Caki2 (cell line): ENCODE measurements around the gene PDSS2. TPM values are rescaled to one million over a fixed set of nuclear protein-coding genes. Genes with fewer than 3 reads are reported as not detected.
"Not testable (repeated sequence)": the region's sequence is repeated elsewhere in the genome, so short reads cannot be mapped to it uniquely, and the experiment has no call there.

Source experiments
- DNase-seq: peaks from one replicate; pipeline ENCODE4 v3.0.0-alpha.2; 2015; ENCODE audit warnings: low read depth
- in situ Hi-C: cut with HindIII; loops from 2 replicates; pipeline ENCODE4 v1.10.0; 2016; ENCODE audit warnings: low sequenced_read_pairs, low pct_unique_long_range_greater_than_20kb, mixed read lengths
- total RNA-seq: library from RNA; depleted of rRNA; stranded (reverse); fragments of >200 nt; shearing (Covaris generic); gene quantifications from 2 replicates; pipeline ENCODE4 v1.2.3, GENCODE V29; 2014; ENCODE audit warnings: low replicate concordance

PDSS2 gene
- total RNA-seq, 1 experiment from 2014 or later, result 21.1 TPM

DNA sequence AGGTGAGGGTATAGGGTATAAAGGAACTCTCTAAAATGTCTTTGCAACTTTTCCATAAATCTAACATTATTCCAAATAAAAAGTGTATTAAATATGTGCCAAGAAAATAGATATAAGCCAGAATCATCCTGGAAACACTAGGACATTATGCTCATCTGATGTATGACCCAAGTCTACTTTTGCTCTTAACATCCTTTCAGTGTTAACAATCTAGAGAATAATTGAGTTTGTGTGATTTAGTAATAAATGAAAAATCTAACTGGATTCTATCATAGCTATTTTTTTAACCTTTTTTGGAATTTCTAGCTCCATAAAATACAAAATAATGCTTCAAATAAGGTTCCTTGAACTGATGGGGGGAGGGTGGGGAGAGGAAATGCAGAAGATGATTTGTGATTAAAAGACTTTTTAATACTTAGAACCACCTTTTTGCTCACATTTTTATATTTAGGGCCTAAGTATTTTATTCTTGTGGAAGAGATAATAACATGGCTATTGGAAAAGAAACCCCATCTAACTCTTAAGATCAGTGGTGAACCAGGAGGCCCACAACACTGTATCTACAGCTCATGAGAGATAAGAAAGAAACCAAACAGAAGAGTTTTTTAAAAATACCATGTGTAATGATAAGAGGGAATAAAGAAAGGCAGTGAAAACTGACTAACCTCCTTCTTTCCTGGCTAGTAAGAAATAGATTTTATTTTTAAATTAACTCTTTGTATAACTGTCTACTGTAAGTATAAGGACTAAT lies 68.5 kb downstream of the PDSS2 start:
- no peak for DNase-seq
- in situ Hi-C loops, result no loop called here

DNA sequence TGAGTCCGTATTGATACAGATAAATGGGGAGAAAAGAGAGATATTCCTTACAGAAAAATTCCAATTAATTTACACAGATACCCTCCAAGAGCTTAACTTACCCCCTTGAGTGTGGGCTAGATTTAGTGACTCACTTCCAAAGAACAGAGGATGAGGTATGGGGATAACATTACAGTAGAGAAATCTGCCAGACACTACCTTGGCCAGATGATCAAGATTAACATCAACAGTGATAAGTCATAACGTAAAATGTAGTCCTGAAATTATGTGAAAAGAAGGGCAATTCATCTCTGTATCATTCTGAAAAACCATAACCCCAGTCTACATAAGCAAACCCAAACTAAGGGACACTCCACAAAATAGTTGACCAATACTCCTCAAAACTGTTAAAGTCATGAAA lies 69.3 kb downstream of the PDSS2 start:
- DNase-seq, result no peak
- in situ Hi-C loops, result no loop called here

DNA sequence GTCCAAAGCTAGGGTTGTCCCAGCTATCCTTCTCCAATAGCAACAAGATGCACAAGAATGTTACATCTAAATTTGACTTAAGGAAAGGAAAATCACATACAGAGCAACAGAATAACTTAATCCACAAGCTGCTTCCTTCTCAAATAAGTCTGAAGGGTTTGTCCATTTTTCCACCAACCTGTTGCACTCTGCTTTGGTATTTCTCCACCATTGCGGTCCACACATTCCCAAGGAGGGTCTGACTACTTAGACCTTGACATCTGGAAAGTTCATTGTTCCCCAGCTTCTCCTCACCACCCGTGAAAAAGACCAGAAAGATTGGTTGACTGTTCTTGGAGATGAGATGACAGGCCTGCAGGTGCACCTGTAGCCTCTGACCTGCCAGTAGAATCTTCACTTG lies 72.5 kb downstream of the PDSS2 start:
- in situ Hi-C loops, result no loop called here
- DNase-seq, result no peak

DNA sequence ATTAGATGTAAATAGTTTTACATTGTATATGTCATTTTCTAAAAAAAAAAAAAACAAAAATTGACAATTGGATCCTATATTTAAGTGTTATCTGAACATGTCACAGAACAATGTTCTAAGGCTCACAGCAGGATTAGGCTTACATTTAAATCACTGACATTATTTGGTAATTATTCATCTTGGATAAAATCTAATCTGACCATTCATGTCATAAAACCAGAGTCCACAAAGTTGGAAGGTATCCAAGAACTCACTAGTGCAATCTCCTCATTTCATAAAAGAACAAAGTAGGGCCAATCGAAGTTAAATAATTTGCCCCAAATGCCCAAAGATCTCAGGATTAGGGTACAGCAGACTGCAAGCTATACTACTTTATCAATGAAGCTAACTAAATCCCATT lies 73.0 kb downstream of the PDSS2 start:
- DNase-seq, result no peak
- in situ Hi-C loops, result no loop called here

DNA sequence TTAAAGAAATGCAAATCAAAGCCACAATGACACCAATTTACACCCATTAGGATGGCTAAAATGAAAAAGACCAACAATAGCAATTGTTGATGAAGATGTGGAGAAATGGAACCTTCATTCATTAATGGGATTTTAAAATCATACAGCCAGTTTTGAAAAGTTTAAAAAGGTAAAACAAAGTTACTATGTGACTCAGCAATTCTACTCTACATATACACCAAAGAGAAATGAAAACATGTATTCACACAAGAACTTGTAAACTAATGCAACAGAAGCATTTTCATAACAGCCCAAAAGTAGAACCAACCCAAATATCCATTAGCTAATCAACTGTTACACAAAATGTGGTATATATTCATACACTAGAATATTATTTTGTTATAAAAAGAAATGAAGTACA lies 75.7 kb downstream of the PDSS2 start:
- DNase-seq, result no peak
- in situ Hi-C loops, result no loop called here

DNA sequence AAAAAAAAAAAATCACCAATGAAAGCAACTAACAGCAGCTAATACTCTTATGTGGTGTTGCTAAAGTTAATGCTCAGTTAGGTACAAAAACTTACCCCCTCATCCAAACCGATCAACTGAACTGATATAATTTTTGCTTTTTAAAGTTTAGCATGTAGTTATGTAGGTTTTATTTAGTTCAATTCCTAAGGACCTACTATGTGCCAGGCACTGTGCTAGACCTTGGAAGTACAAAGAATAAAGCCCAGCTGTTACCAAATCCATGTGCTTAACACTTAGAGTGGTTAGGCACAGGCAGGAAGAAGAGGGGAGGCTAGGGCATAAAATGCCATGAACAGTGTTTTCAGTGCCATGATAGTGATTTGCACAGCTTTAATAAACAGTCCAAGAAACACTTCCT lies 85.1 kb downstream of the PDSS2 start:
- in situ Hi-C loops, result no loop called here
- DNase-seq, result no peak

DNA sequence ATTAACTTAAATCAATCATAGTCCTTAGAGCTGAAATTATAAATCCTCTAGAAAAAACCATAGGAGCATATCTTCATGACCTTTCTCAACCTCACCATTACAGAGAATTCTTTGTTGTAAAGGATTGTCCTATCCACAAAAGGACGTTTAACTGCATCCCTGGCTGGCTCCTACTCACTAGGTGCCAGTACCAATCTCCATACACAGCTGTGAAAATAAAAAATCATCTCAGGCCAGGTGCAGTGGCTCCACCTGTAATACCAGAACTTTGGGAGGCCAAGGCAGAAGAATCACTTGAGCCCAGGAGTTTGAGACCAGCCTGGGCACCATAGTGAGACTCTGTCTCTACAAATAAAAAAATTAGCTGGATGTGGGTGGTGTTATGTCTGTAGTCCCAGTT lies 89.9 kb downstream of the PDSS2 start:
- no peak for DNase-seq
- in situ Hi-C loops, result no loop called here

DNA sequence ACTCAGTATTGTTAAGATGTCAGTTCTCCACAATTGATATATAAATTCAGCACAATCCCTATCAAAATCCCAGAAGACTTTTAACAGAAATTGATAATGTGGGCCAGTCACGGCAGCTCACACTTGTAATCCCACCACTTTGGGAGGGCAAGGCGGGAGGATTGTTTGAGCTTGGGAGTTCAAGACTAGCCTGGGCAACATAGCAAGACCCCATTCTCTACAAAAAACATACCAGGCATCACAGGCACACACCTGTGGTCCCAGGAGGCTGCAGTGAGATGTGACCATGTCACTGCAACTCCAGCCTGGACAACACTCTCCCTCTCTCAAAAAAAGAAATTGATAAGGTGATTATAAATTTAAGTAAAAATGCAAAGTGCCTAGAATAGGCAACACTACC lies 90.9 kb downstream of the PDSS2 start:
- DNase-seq, result no peak
- in situ Hi-C loops, result no loop called here

DNA sequence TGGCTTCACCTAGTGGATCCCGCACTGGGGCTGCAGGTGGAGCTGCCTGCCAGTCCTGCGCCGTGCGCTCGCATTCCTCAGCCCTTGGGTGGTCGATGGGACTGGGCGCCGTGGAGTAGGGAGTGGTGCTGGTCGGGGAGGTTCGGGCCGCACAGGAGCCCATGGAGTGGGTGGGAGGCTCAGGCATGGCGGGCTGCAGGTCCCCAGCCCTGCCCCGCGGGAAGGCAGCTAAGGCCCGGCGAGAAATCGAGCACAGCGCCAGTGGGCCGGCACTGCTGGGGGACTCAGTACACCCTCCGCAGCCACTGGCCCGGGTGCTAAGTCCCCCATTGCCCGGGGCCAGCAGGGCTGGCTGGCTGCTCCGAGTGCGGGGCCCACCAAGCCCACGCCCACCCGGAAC lies 95.2 kb downstream of the PDSS2 start:
- DNase-seq, in situ Hi-C loops: not testable (repeated sequence)

DNA sequence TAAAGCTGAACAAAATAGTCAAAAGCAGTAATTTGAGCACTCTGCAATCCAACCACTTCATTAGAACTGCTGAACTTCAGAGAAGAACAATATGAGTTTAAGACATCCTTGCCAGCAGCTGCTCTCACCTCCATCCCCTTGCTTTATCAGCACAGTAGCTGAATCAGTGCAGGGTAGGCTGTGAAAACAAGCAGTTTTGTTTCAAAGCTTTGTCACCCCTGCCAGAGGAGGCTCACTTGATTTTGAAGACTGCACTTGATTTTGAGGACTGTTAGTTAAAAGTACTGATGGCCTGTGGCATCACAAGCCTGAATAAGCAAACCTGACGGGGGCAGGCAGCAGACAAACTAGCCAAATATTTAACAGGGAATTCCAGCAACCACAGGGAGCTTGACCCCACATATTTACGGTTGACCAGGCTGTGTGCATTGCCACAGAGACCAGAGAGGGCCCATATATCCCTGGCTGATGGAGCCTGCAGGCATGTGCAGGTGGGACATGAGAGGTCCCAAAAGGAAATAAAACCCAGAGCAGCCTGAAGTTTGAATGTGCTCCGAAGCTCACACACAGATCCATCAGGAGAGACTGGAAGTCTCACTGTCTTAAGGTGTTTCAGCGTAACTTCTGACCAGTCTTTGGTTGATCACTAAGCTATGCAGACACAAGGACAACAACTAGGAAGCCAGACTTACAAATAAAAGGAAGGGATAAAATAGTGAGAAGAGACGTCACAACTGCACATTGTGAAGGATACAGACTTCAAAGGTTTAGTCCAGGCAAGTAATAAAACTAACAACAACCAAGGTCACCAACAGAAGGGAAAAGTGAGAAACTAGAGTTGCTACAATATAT lies 97.4 kb downstream of the PDSS2 start:
- peak; percentile 6 for DNase-seq
- in situ Hi-C loops, result no loop called here

DNA sequence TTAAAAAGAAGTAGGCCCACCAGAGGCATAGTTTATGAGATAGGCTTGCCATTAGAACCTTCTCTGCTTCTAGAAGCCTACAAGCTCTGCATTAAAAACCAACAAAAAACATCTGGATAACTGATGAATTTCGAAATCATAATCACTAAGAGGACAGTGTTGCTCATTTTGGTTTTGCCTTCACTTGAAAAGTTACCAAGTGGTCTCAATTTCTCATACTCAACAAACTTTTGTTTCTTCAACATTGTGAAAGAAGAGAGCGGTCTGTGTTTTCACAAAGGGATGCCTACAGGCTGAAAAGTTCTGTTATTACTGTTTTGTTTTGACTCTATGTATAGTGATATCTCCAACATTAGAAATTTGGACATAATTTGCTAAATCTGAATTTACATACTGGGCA lies 98.9 kb downstream of the PDSS2 start:
- no peak for DNase-seq
- in situ Hi-C loops, result no loop called here

DNA sequence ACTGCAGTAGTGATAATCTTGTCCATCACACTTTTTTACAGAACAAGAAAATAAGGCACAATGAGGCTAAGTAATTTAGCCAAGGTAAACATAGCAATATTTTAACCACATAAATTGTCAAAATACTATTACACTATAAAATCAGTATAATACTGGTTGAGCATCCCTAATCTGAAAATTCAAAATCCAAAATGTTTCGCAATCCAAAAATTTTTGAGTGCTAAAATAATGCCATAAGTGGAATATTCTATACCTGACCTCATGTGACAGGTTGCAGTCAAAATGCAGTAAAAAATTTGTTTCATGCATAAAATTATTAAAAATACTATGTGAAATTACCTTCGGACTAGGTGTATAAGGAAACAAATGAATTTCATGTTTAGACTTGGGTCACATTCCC lies 101.5 kb downstream of the PDSS2 start:
- in situ Hi-C loops, result no loop called here
- DNase-seq, result no peak

DNA sequence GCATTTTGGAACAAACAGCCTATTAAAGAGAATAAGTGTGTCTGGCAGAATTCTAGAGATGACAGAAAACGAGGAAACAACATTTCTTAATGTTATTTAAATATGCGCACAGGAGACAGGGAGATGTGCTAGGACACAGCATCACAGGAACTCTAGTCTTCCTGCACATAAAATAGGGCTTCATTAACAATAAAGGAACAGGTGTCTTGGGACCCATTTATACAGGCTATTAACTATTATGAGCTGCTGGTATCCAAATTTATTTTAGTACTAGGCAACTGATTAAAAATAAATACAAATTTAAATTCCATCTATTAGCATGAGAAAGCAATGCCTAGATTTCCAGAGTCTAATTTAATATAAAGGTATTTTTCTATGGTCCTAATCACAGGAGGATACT lies 102.3 kb downstream of the PDSS2 start:
- in situ Hi-C loops, result no loop called here

DNA sequence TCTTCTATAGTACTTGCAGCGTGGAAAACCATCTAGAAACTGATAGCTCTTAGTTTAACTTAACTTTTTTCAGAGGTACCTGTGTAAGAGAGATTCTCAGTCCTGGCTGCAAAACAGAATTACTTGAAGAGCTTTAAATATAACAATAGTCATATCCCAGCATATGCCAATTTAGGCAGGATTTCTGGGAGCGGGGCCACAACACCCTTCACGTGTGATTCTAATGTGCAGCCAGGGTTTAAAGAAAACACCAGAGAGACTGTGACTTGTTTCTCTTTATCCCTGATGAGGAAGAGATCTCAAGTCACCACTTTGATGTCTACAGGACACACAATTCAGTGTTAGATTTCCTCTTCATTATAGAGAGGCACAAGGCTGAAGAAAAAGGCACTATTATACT lies 103.7 kb downstream of the PDSS2 start:
- in situ Hi-C loops, result no loop called here
- DNase-seq, result no peak

More for the DNA sequence above, 102.3 kb downstream of the PDSS2 start:
- no peak for DNase-seq

DNA sequence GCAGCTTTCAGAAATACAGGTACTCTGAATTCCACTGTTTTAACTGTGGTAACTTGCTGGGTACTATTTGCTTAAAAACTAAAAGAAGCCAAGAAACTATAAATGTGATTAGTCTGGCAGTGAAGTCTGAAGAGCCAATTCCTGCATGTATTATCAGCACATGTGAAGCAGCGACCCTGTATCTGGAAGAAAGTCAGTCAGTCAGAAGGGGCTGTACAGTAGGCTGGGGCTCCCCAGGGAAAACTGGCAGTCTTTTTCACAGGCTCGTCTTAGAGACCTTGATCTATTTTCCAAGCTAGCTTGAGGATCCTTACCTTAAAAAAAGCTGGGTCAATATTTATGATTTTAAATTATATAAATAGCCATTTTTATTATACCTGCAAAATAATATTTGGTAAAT lies 104.9 kb downstream of the PDSS2 start:
- DNase-seq, result no peak
- in situ Hi-C loops, result no loop called here

DNA sequence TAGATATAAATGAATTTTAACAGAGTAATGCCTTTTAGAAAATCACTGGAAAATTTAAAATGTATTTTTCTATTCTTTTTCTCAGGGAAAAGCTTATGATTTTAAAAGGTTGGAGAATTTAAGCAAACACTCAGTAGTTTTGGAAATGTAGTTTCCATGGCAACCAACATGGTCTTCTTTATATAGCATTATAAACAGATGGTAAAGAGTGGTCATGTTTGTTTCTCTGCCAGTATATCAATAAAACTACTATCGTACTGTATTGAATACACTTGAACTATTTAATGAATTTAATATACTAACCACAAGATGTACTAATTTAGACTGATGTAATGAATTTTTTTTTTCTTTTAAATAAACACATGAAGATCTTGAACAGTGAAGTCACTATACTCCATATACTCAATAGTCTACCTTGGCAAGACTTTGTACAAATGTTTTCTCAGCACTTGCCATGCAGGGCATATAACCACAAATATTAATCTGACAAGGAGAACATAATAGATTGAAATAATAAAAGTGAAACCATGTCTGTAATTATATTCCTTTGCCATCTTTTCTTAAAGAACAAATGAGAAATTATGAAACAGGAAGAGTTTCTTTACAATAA lies 105.5 kb downstream of the PDSS2 start:
- in situ Hi-C loops, result no loop called here

DNA sequence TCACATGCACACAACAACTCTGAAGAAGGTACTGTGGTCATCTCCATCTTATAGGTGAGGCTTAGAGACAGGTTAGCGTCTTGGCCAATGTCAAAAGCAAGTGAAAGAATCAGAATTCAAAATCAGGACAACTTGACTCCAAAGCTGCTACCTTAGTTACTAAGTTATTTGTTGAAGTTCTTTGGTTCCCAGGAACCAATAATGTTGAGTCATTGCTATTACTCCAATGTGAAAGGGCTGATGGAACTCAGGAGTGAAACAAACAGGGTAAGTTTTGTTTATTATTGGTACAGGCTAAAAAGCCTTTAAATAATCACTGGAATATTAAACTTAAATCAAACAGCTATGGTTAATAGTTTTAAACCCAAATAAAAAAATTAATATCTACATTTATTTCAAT lies 111.1 kb downstream of the PDSS2 start:
- in situ Hi-C loops, result no loop called here
- no peak for DNase-seq

More for the DNA sequence above, 105.5 kb downstream of the PDSS2 start:
- DNase-seq, result no peak

DNA sequence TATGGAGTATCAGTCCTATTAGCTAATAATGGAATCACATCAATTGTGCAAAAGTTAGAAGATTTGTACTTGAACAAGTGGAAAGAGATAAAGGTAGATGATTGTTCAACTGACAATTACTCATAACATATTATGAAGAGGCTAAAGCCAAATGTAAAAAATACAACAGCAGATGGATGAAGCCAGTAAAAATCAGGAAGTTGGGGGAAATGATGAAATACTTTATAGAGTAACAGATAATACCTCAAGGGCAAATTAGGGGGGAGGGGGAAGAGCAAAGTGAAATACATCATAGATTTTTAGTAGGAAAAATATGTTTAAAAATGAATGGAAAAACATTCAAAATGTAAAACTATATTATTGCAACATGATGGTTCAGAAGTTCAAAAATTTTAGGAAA lies 114.0 kb downstream of the PDSS2 start:
- DNase-seq, result no peak
- in situ Hi-C loops, result no loop called here

DNA sequence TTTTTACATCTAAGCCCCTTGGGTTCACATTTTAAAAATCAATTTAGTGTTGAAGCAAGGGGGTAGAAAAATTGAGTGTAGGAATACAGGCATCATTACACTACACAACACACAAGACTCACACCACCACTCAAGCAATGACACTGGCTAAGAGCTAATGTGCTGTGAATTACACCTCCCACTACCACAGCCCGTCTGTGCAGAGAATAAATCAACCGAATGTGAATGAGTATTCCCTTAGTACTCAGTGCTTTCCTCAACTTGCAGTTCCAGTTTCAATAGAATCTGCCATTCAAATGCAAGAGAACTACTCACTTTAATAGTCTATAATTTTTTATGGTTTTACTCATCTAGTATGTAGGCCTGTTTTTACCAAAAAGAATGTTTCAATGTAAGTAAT lies 114.4 kb downstream of the PDSS2 start:
- in situ Hi-C loops, result no loop called here
- DNase-seq, result no peak
